Caco-2 (cell line): ENCODE data around the gene ACOT7. TPM values are rescaled to one million over a fixed set of nuclear protein-coding genes. Genes with fewer than 3 reads are reported as not detected.

Experiments
- BruUV-seq: library from RNA; stranded (reverse); fragments of 400-500 nt; replicated peaks from 2 replicates; lab custom pipeline; 2021; lab: Mats Ljungman, UMichigan
- CTCF ChIA-PET: fragments of 300-600 bp; sonication (Branson Sonifier 250); formaldehyde crosslinking; loops from one replicate; lab custom pipeline; 2022; ENCODE audit warnings: antibody characterized with exemption; lab: Charles Lee
- POLR2A ChIA-PET: fragments of 300-600 bp; sonication (Branson Sonifier 250); formaldehyde crosslinking; loops from one replicate; lab custom pipeline; 2022; ENCODE audit warnings: antibody characterized with exemption; lab: Charles Lee
- DNase-seq, 2 experiments: peaks; one replicate each; pipeline versions ENCODE4 v3.0.0 to v3.0.0-alpha.2; 2020 to 2022
- H3K27me3 ChIP-seq: replicated peaks from 2 replicates; pipeline ENCODE4 v1.6.0; 2011; ENCODE audit warnings: low read length; ENCODE audit not compliant: control insufficient read depth, insufficient read depth
- H3K36me3 ChIP-seq: 2 replicates; pipeline ENCODE4 v1.5.1; 2011; ENCODE audit warnings: low read length; ENCODE audit not compliant: control insufficient read depth, insufficient read depth
- H3K4me1 ChIP-seq: fragments of 250-450 bp; sonication (Bioruptor Pico); 2 replicates; pipeline ENCODE4 v1.5.1; 2020; ENCODE audit warnings: mild to moderate bottlenecking
- H3K4me3 ChIP-seq: 2 replicates; pipeline ENCODE4 v1.5.1; 2011; ENCODE audit warnings: low read depth, mild to moderate bottlenecking, control low read depth, low read length
- H3K9me3 ChIP-seq: fragments of 250-450 bp; sonication (Bioruptor Pico); 2 replicates; pipeline ENCODE4 v1.5.1; 2020; ENCODE audit warnings: mild to moderate bottlenecking, moderate library complexity
- H3K27ac Mint-ChIP-seq: one replicate; pipeline ENCODE4 v1.8.0; 2022; ENCODE audit warnings: mixed read lengths; ENCODE audit not compliant: unreplicated experiment
- H3K27me3 Mint-ChIP-seq: one replicate; pipeline ENCODE4 v1.8.0; 2022; ENCODE audit warnings: mixed read lengths; ENCODE audit not compliant: insufficient read depth, unreplicated experiment
- H3K36me3 Mint-ChIP-seq: one replicate; pipeline ENCODE4 v1.8.0; 2022; ENCODE audit warnings: mild to moderate bottlenecking, mixed read lengths; ENCODE audit not compliant: insufficient read depth, unreplicated experiment
- H3K4me1 Mint-ChIP-seq: one replicate; pipeline ENCODE4 v1.8.0; 2022; ENCODE audit warnings: low read depth, mixed read lengths; ENCODE audit not compliant: unreplicated experiment
- H3K4me3 Mint-ChIP-seq: one replicate; pipeline ENCODE4 v1.8.0; 2022; ENCODE audit warnings: mild to moderate bottlenecking, moderate library complexity, mixed read lengths; ENCODE audit not compliant: unreplicated experiment
- H3K9me3 Mint-ChIP-seq: one replicate; pipeline ENCODE4 v1.8.0; 2022; ENCODE audit warnings: mixed read lengths; ENCODE audit not compliant: unreplicated experiment
- CTCF ChIP-seq, 2 experiments: fragments of 200-600 bp in 1 of 2; IDR thresholded peaks; 1 replicate in 1 of 2; 2 replicates in 1 of 2; pipeline versions ENCODE4 v1.5.1 to v1.8.0; 2011 to 2022; ENCODE audit warnings: antibody characterized with exemption in 1 of 2, control low read depth in 1 of 2, inconsistent platforms in 1 of 2, low read depth in 1 of 2, low read length in 1 of 2, mild to moderate bottlenecking in 1 of 2, moderate library complexity in 1 of 2; ENCODE audit not compliant: insufficient read depth in 1 of 2, severe bottlenecking in 1 of 2, unreplicated experiment in 1 of 2
- intact Hi-C: fragments of 100-400 bp; cut with micrococcal nuclease; formaldehyde crosslinking; loops from one replicate; pipeline ENCODE4 v1.10.0; 2022; ENCODE audit not compliant: unreplicated experiment
- total RNA-seq: library from RNA; stranded (reverse); gene quantifications from 2 replicates; pipeline ENCODE4 v1.2.3, GENCODE V29; 2022

ACOT7 gene
- total RNA-seq, 1 experiment from 2014 or later, result 221 TPM

GRCh38 chr1:6265151-6265550, 128.4 kb downstream of the ACOT7 start:
- BruUV-seq, result no TSS peak
- H3K27ac Mint-ChIP-seq, result no peak overlapping the region
- no peak overlapping the region for H3K4me3 ChIP-seq
- no peaks in the 10 kb centered on the region for H3K9me3 Mint-ChIP-seq
- H3K36me3 Mint-ChIP-seq, result peaks cover 42% of the 10 kb centered on the region
- H3K4me3 Mint-ChIP-seq, result no peak overlapping the region
- no peak for TF ChIP-seq CTCF (IDR thresholded peaks at IDR 0.05; ENCODE audit: insufficient read depth in 1 of 2, low read depth in 1 of 2, low read length in 1 of 2, severe bottlenecking in 1 of 2, unreplicated experiment in 1 of 2)
- no peak for DNase-seq
- H3K4me1 ChIP-seq, result no peaks in the 10 kb centered on the region
- ChIA-PET POLR2A (no interaction called here), CTCF (no interaction called here)
- H3K9me3 ChIP-seq, result no peaks in the 10 kb centered on the region
- no peaks in the 10 kb centered on the region for H3K36me3 ChIP-seq
- H3K27me3 ChIP-seq, result no peaks in the 10 kb centered on the region
- no peaks in the 10 kb centered on the region for H3K27me3 Mint-ChIP-seq
- intact Hi-C loops, result no loop called here
- no peaks in the 10 kb centered on the region for H3K4me1 Mint-ChIP-seq

GRCh38 chr1:6263716-6264115, 129.9 kb downstream of the ACOT7 start:
- Mint-ChIP-seq H3K27me3 (no peaks in the 10 kb centered on the region), H3K4me3 (no peak overlapping the region), H3K27ac (peak overlapping the region; percentile 58), H3K9me3 (no peaks in the 10 kb centered on the region), H3K36me3 (peaks cover 32% of the 10 kb centered on the region), H3K4me1 (no peaks in the 10 kb centered on the region)
- no peaks in the 10 kb centered on the region for H3K36me3 ChIP-seq
- DNase-seq, result no peak
- TF ChIP-seq CTCF (IDR thresholded peaks at IDR 0.05; ENCODE audit: insufficient read depth in 1 of 2, low read depth in 1 of 2, low read length in 1 of 2, severe bottlenecking in 1 of 2, unreplicated experiment in 1 of 2), result no peak
- ChIA-PET POLR2A (no interaction called here), CTCF (no interaction called here)
- intact Hi-C loops, result no loop called here
- H3K27me3 ChIP-seq, result no peaks in the 10 kb centered on the region
- BruUV-seq, result no TSS peak
- no peaks in the 10 kb centered on the region for H3K4me1 ChIP-seq
- H3K4me3 ChIP-seq, result no peak overlapping the region
- H3K9me3 ChIP-seq, result no peaks in the 10 kb centered on the region

- Histone ChIP-seq H3K27me3 (no peaks in the 10 kb centered on the region), H3K4me3 (no peak overlapping the region), H3K9me3 (no peaks in the 10 kb centered on the region), H3K36me3 (no peaks in the 10 kb centered on the region), H3K4me1 (no peaks in the 10 kb centered on the region)
- no peak for TF ChIP-seq CTCF (IDR thresholded peaks at IDR 0.05; ENCODE audit: insufficient read depth in 1 of 2, low read depth in 1 of 2, low read length in 1 of 2, severe bottlenecking in 1 of 2, unreplicated experiment in 1 of 2)
- no peaks in the 10 kb centered on the region for H3K27me3 Mint-ChIP-seq
- no peak overlapping the region for H3K27ac Mint-ChIP-seq
- peaks cover 30% of the 10 kb centered on the region for H3K36me3 Mint-ChIP-seq
- DNase-seq, result no peak
- H3K9me3 Mint-ChIP-seq, result no peaks in the 10 kb centered on the region
- BruUV-seq, result no TSS peak
- ChIA-PET CTCF (interaction anchor here (0.8 kb wide), 1 partner anchor 16 kb away, joined by 3 read pairs; no protein-coding TSS in a partner anchor), POLR2A (no interaction called here)
- H3K4me1 Mint-ChIP-seq, result no peaks in the 10 kb centered on the region
- intact Hi-C loops, result no loop called here
- no peak overlapping the region for H3K4me3 Mint-ChIP-seq
Observed at GRCh38 chr1:6262555-6263420, 130.8 kb downstream of the ACOT7 start.
